ENCODE results near the gene LRRC23.
"Not testable (repeated sequence)": the region's sequence is repeated elsewhere in the genome, so short reads cannot be mapped to it uniquely, and the experiment has no call there.

The LRRC23 gene, protein sequence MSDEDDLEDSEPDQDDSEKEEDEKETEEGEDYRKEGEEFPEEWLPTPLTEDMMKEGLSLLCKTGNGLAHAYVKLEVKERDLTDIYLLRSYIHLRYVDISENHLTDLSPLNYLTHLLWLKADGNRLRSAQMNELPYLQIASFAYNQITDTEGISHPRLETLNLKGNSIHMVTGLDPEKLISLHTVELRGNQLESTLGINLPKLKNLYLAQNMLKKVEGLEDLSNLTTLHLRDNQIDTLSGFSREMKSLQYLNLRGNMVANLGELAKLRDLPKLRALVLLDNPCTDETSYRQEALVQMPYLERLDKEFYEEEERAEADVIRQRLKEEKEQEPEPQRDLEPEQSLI

GRCh38 chr12:6904280-6905276 lies at the start of gene LRRC23:
Gene LRRC23 (plus strand): TSS chr12:6904822. CDS start chr12:6905634, 812 bp downstream.
- DNase-seq: peak; percentile 100

DNA sequence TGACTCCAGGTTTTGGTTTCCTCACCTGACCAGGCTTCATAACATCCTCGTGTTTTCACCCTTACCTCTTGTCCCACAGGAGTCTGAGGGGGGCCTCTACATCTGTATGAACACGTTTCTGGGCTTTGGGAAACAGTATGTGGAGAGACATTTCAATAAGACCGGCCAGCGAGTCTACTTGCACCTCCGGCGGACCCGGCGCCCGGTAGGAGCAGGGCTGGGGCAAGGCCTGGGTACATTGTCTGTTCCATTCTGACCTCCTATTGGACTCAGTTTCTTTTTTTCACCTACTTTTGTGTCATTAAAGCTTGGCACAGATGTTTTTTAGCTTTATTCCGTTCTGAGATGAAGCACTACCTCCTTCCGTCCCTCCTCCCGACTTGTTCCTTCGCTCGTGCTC lies 49.3 kb upstream of the LRRC23 start:
- no peak for DNase-seq

GRCh38 chr12:6858799-6859198 lies 45.8 kb upstream of the LRRC23 start:
- DNase-seq: no peak

- DNase-seq: no peak
Observed at GRCh38 chr12:6860116-6860515, 44.5 kb upstream of the LRRC23 start.

GRCh38 chr12:6860942-6861341 lies 43.7 kb upstream of the LRRC23 start:
- no peak for DNase-seq

GRCh38 chr12:6861391-6861790 lies 43.2 kb upstream of the LRRC23 start:
- DNase-seq: no peak

DNA sequence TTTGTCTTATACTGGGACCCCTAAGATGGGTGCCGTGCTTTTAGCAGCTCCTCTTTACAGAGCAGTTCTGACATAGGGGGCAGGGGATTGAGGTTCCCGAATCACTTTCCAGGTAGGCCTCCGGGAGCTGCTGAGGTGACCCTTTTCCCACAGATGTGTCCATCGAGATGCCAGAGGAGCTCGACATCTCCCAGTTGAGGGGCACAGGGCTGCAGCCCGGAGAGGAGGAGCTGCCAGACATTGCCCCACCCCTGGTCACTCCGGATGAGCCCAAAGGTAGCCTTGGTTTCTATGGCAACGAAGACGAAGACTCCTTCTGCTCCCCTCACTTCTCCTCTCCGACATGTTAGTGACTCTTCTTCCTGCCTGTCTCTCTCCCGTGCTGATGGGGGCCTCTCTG lies 41.6 kb upstream of the LRRC23 start:
- no peak for DNase-seq

DNA sequence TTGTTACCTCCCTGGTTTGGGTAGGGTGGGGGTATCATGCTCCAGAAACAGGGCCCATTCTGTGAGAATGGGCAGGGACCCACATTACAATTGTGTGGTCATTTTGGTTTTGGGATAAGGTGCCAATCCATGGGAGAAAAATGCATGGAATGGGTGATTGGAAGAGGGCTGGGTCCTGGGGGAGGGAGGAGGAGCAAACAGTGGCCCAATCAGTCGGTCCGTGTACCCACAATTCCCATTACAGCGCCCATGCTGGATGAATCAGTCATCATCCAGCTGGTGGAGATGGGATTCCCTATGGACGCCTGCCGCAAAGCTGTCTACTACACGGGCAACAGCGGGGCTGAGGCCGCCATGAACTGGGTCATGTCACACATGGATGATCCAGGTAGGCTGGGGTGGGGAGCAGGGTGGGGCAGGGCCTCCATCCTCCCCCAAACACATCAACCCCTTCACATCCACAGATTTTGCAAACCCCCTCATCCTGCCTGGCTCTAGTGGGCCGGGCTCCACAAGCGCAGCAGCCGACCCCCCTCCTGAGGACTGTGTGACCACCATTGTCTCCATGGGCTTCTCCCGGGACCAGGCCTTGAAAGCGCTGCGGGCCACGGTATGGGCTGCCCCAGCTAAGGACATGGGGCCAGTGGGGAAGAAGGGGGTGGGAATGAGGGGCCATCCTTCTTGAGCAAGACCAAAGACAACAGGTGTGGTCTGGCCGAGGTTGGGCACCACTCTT lies 40.9 kb upstream of the LRRC23 start:
- no peak for DNase-seq

DNA sequence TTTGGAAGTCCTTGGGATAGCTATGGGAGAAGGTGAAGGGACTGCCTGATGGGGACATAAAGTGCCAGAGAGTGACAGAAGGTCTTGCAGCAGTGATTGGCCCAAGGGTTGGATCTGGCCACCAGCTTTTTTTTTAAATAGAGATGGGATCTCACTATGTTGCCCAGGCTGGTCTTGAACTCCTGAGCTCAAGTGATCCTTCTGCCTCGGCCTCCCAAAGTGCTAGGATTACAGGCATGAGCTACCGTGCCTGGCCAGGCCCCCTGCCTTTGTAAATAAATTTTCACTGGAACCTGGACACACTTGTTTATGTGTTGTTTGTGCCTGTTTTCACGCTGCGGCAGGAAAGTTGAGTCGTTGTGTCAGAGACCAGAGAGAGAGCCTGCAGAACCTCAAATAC lies 39.3 kb upstream of the LRRC23 start:
- DNase-seq: not testable (repeated sequence)

DNA sequence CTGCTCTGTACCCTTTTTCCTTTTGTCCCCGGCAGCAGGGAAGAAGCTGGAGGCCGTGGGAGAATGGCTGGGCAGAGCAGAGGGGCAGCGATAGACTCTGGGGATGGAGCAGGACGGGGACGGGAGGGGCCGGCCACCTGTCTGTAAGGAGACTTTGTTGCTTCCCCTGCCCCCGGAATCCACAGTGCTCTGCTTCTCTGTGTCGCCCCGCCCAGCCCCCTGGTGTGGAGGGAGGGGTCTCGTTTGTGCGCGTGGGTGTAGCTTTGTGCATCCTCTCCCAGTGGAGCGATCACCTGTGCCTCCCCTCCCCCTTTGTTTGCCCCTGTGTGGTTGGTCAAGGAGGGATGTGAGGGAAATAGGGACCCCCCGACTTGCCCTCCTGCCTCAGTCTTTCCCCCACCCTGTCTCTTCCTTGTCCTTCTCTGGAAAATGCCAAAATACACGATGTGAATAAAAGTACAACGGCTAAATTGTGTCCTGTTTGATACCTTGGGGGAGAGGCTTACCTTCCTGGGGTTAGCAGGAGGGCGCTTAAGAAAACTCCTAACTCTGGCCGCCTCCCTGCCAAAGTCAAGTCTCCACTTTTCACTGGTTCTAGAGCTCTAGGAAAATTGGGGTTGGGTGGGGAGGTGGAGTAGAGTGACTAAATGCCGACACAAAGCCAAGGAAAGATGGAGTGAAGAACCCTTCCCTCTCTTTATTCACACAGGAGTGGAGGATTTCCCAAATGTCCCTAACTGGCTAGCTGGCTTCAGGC lies 38.3 kb upstream of the LRRC23 start:
- DNase-seq: peak; percentile 29

DNA sequence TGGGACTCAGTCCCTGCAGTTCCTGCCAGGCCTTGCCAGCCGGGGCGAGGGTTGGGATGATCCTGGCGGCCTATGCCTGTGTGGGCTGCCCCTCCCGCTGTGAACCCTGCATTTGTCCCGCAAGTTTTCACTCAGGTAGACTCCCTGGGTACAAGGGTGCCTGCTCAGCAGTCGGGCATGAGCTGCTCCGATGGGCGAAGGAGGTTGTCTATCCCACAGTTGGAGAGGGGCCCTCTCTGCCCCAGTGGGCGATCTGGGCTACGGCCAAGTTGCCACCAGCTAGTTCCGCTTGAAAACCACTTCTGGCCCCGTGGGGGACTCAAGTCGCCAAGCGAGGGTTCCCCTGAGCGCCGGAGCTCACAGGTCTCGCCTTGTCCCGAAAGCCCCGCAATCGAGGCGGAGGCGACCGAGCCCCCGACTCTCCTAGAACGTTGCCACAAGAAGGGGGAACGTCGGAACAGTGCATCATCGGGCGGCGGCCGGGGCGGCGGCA lies 37.7 kb upstream of the LRRC23 start:
- DNase-seq: no peak

- peak; percentile 91 for DNase-seq
Observed at GRCh38 chr12:6867413-6868210, 37.0 kb upstream of the LRRC23 start, which contains the start of gene TPI1. Gene TPI1 (plus strand): TSS chr12:6867531. CDS start chr12:6867567, 36 bp downstream.

GRCh38 chr12:6868211-6869048 lies 36.2 kb upstream of the LRRC23 start:
- DNase-seq: no peak

GRCh38 chr12:6869049-6870021 lies 35.3 kb upstream of the LRRC23 start:
- DNase-seq: peak; percentile 88

DNA sequence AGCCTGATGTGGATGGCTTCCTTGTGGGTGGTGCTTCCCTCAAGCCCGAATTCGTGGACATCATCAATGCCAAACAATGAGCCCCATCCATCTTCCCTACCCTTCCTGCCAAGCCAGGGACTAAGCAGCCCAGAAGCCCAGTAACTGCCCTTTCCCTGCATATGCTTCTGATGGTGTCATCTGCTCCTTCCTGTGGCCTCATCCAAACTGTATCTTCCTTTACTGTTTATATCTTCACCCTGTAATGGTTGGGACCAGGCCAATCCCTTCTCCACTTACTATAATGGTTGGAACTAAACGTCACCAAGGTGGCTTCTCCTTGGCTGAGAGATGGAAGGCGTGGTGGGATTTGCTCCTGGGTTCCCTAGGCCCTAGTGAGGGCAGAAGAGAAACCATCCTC lies 34.3 kb upstream of the LRRC23 start:
- not testable (repeated sequence) for DNase-seq

GRCh38 chr12:6871052-6871957 lies 33.3 kb upstream of the LRRC23 start:
- peak; percentile 53 for DNase-seq

Measured in NCI-H146 (cell line).